ENCODE data around the gene SOHLH1.

GRCh38 chr9:135676891-135677290, 22.4 kb downstream of the SOHLH1 start:
- no peak for TF ChIP-seq CTCF (IDR thresholded peaks at IDR 0.05)
- no peak for TF ChIP-seq POLR2A (IDR thresholded peaks at IDR 0.05)
